HUDEP-2 (cell line): ENCODE measurements around the gene CLSTN2.

ENCODE experiments used
- DNase-seq, 76 experiments: peaks; one replicate each; lab custom pipeline; 2025; ENCODE audit not compliant: unreplicated experiment in 76 of 76; lab: John Stamatoyannopoulos, UW

CLSTN2 gene

GRCh38 chr3:140568842-140569520 lies 634.0 kb downstream of the CLSTN2 start:
- no peak for DNase-seq

DNA sequence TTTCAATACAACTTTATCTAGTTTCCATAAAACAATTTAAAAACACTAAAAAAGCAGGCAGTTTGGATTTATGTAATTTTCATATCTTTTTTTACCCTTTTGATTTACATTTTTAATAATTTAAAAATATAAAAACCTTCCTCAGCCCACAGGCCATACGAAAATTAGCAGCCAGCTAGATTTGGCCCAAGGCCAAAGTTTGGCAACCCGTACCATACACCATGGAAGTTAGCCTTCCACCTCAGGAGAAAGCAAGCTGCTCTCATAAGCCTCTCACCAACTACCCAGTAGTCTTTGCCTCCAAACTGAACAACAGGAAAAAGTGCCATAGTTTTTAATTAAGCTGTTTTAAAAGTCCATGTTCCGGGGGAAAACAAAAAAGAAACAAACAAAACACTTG lies 635.6 kb downstream of the CLSTN2 start:
- no peak for DNase-seq

DNA sequence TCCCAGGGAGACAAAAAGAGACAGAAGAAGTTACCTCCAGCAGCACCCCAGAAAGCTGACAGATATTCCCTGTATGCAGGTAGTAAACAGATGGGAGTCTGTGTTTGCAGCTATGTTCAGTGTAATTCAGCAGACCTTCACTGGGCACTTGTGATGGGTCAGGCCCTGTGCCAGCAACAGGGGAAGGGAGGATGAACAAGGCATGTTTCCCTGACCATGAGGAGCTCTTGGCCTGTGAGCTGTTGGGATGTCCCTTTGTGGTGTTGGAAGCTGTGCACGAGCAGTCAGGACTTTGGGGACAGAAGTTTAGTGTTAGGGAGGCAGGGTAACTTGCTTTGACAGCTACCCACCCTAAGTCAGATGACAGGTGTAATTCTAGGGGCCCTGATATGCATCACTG lies 636.9 kb downstream of the CLSTN2 start:
- no peak for DNase-seq

- no peak for DNase-seq
Measured at GRCh38 chr3:140572334-140572733, 637.3 kb downstream of the CLSTN2 start.

DNA sequence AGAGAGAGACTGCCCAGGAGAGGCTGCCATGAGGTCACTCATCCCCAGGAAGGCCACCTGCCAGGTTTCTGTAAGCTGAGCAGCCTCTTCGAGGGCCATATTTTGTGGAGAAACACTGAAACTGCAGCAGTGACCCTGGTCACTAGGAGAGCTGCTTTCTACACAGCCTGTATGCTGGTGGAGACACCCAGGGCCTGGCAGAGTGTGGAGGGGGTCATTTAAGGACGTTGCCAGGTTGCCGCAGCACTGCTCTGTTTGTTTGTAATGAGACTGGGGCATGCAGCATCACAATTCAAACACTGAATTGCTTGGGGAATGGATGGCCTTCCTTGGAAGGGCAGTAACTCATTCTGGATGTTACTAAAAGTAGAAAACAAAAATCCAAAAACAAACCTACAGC lies 638.0 kb downstream of the CLSTN2 start:
- no peak for DNase-seq

- DNase-seq = no peak
Measured at GRCh38 chr3:140574375-140574774, 639.4 kb downstream of the CLSTN2 start.

DNA sequence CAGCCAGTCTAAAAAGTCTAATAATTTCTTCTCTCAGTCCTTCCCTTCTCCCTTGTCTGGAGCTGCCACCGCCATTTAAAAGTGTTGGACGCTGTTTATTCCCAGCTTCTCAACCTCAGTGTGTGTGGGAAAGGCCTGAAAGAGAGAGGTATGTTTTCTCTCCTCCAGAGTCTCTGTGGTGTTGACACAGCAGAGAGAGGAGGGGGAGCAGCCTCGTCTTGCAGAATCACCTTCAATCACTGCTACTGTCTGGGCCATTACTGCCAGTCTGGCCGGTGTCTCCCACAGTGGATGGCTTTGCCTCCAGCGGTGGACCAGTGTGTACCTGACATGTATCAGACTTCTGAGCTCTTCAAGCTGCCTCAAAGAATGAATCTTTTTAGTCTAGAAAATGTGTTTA lies 641.5 kb downstream of the CLSTN2 start:
- no peak for DNase-seq

GRCh38 chr3:140577911-140578310 lies 642.9 kb downstream of the CLSTN2 start:
- no peak for DNase-seq

DNA sequence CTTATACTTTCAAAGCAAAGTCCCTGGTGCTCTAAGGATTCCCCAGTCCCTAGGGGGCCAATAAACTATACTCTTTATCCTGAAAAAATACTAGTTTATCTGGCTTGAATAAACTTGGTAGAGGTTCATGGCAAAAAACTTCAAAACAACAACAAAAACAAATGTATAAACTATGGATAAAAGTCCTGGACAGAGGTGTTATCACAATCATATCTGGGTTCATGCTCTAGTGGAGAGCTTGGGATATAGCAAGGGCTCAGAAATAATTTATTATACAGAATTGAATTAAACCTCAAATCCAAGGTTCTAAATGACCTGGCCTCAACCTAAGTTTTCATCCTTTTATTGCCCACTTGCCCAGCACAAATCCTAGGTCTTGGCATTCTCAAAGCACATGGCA lies 644.3 kb downstream of the CLSTN2 start:
- DNase-seq = no peak

- DNase-seq = peak in 3 of 76 experiments; percentile 2 to 66 (median 17)
Measured at GRCh38 chr3:140580746-140581145, 645.8 kb downstream of the CLSTN2 start.

DNA sequence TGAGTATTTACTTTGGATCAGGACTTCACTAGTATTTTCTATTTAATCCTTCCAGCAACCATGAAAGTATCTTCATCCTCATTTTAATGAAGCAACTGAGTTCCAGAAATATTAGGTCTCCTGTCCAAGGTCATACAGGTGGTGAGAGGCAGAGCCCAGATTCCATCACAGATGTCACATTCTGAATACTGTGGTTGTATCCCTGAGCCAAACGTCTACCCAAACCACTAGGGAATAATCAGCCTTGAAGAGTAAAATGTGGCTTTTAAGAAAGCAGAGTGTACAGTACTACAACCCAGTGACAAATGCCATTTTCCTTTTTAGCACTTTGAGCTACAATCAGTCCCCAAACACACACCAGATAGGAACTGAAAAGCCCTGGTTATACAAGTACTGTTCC lies 649.6 kb downstream of the CLSTN2 start:
- no peak for DNase-seq

GRCh38 chr3:140585828-140586227 lies 650.8 kb downstream of the CLSTN2 start:
- no peak for DNase-seq

GRCh38 chr3:140586311-140586710 lies 651.3 kb downstream of the CLSTN2 start:
- no peak for DNase-seq

DNA sequence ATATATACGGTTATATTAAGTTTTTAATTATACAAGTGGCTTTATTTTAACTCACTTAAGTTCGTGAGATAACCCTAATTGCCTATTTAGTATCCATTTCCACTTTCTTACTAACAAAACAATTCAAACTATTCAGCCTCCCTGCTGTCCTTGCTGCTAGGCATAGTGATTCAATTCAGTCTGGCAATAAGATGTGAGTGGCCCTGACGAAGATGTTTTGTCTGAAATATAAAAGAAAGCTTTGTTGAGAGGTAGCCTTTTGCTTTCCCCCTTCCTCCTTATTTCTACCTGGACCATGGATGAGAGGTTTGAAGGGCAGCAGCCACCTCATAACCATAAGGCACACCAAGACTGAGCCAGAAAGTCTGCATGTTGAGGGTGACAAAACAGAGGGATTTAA lies 653.6 kb downstream of the CLSTN2 start:
- no peak for DNase-seq

DNA sequence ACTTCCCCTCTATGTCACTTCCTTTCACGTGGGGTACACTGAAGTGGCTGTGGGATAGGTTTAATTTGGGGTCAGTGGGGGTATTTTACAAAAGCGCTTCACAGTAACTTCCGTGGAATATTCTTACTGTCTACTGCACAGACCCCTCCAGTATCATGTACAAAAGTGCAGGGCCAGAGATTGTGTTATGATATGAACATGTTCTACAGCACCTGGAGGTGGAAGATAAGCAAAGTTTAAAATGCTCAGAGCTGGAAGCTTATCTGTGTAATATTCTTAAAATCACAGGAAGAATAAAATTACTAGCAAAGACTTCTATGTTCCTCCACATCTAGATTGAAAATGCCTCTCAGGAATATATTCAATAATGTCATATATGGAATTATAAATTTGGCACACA lies 658.8 kb downstream of the CLSTN2 start:
- no peak for DNase-seq

DNA sequence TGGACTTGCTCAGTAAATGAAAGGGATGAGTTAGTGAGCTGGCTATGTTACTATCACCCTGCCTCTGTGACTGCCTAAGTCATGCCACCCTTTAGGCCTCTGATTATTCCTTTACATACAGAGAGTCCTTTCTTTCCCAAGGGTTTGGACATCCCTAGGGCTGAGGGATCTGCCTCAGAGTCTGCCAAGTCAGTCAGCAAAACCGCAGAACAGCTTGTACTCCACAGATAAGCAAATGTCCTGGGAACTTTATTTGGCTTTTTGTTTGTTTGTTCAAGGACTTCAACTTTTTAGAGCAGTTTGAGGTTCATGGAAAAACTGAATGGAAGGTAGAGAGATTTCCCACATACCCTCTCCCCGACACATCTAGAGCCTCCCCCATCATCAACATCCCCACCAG lies 660.3 kb downstream of the CLSTN2 start:
- no peak for DNase-seq

- DNase-seq = no peak
Measured at GRCh38 chr3:140597364-140597763, 662.4 kb downstream of the CLSTN2 start.

- DNase-seq = no peak
Measured at GRCh38 chr3:140597792-140598191, 662.8 kb downstream of the CLSTN2 start.

GRCh38 chr3:140599009-140599408 lies 664.0 kb downstream of the CLSTN2 start:
- DNase-seq = no peak

GRCh38 chr3:140599496-140599895 lies 664.5 kb downstream of the CLSTN2 start:
- no peak for DNase-seq

DNA sequence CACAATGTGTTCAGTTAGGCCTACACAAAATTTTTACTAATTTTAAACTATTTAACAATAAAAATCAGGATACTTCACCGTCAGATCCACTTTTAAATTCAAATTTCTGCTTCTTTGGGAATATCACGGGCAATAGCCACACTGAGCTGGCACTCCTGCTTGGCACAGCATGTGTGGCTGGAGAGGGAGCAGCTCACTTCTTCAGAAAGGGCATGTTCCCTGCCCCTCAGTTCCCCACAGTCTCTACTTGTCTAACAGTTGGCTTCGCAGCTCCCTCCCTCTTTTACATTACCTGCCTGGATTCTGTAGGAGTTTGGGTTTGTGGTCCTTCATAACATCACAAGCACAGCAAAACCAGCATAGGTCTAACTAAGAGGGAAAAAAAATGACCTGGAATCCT lies 666.9 kb downstream of the CLSTN2 start:
- no peak for DNase-seq

DNA sequence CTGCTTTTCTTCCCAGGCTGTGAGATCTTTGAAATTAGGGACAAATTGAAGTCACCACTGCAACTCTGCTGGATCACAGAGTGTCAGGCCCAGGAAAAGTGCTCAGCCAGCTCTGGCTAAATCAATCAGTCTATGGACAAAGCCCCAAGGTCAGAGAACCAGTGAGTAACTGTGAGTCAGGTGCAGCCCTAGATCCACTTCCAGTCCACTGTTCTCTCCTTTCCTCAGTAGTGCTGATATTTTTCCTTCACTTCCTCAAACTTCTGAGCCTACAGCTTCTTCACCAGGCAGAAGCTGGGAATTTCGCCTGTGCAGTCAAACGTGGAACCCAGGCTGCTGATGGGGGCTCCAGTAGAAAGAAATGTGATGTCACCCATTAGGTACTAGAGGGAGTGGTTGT lies 667.8 kb downstream of the CLSTN2 start:
- no peak for DNase-seq

- no peak for DNase-seq
Measured at GRCh38 chr3:140603766-140604165, 668.8 kb downstream of the CLSTN2 start.
